B cell (primary cell): ENCODE results near the gene GPR78.

Experiments
- CTCF ChIP-seq: fragments of 200-600 bp; IDR thresholded peaks from one replicate; pipeline ENCODE4 v1.8.0; 2022; ENCODE audit warnings: antibody characterized with exemption, mild to moderate bottlenecking
- EZH2 ChIP-seq: IDR thresholded peaks from 2 replicates; pipeline ENCODE4 v1.6.1; 2012; ENCODE audit warnings: borderline replicate concordance, low read depth, mild to moderate bottlenecking, moderate library complexity, low read length; ENCODE audit not compliant: insufficient read depth, poor library complexity, severe bottlenecking

- TF ChIP-seq CTCF (no peak), EZH2 (no peak)
These were observed 7.9 kb downstream of the GPR78 start for GRCh38 chr4:8588196-8588470.
